Testis (tissue), 2 donors: ENCODE data around the gene LSM10.

Experiments used
- CTCF ChIP-seq, 3 experiments: fragments of 450-650 bp in 2 of 3; fragments of 200-600 bp in 1 of 3; sonication (generic) in 1 of 3; IDR thresholded peaks; one replicate each; pipeline ENCODE4 v1.5.1; 2016 to 2019; ENCODE audit warnings: antibody characterized with exemption in 3 of 3, mild to moderate bottlenecking in 2 of 3, moderate library complexity in 1 of 3
- POLR2A ChIP-seq: fragments of 450-650 bp; IDR thresholded peaks from one replicate; pipeline ENCODE4 v1.6.1; 2017; ENCODE audit warnings: antibody characterized with exemption, mild to moderate bottlenecking, moderate library complexity

GRCh38 chr1:36352125-36352909, 45.4 kb downstream of the LSM10 start:
- TF ChIP-seq CTCF (IDR thresholded peaks at IDR 0.05) (no peak), POLR2A (no peak)
